Activated CD4-positive, alpha-beta T cell treated with anti-CD3 and anti-CD28 coated beads, Interleukin-2, amount 10 ng/mL, durations not matched to agents 24 days and 14 days (primary cell): ENCODE data around the gene PERM1. TPM values are rescaled to one million over a fixed set of nuclear protein-coding genes. Genes with fewer than 3 reads are reported as not detected.

ENCODE experiments used
- DNase-seq: peaks from one replicate; pipeline ENCODE4 v3.0.0; 2022
- H3K27ac Mint-ChIP-seq: one replicate; pipeline ENCODE4 v1.8.0; 2022; ENCODE audit warnings: mild to moderate bottlenecking, mixed read lengths
- H3K27me3 Mint-ChIP-seq: one replicate; pipeline ENCODE4 v1.8.0; 2022; ENCODE audit warnings: mixed read lengths
- H3K36me3 Mint-ChIP-seq: one replicate; pipeline ENCODE4 v1.8.0; 2022; ENCODE audit warnings: low read depth, mild to moderate bottlenecking, mixed read lengths
- H3K4me1 Mint-ChIP-seq: one replicate; pipeline ENCODE4 v1.8.0; 2021; ENCODE audit warnings: mixed read lengths
- H3K4me3 Mint-ChIP-seq: one replicate; pipeline ENCODE4 v1.8.0; 2022; ENCODE audit warnings: mild to moderate bottlenecking, moderate library complexity, mixed read lengths
- H3K9me3 Mint-ChIP-seq: one replicate; pipeline ENCODE4 v1.8.0; 2021; ENCODE audit warnings: mixed read lengths
- intact Hi-C: fragments of 100-400 bp; cut with micrococcal nuclease; formaldehyde crosslinking; loops from one replicate; pipeline ENCODE4 v1.15.1; 2023
- total RNA-seq: library from RNA; stranded (reverse); gene quantifications from 2 replicates; pipeline ENCODE4 v1.2.3, GENCODE V29; 2022

The PERM1 gene
- total RNA-seq, 1 donor from 2014 or later, result not detected

DNA sequence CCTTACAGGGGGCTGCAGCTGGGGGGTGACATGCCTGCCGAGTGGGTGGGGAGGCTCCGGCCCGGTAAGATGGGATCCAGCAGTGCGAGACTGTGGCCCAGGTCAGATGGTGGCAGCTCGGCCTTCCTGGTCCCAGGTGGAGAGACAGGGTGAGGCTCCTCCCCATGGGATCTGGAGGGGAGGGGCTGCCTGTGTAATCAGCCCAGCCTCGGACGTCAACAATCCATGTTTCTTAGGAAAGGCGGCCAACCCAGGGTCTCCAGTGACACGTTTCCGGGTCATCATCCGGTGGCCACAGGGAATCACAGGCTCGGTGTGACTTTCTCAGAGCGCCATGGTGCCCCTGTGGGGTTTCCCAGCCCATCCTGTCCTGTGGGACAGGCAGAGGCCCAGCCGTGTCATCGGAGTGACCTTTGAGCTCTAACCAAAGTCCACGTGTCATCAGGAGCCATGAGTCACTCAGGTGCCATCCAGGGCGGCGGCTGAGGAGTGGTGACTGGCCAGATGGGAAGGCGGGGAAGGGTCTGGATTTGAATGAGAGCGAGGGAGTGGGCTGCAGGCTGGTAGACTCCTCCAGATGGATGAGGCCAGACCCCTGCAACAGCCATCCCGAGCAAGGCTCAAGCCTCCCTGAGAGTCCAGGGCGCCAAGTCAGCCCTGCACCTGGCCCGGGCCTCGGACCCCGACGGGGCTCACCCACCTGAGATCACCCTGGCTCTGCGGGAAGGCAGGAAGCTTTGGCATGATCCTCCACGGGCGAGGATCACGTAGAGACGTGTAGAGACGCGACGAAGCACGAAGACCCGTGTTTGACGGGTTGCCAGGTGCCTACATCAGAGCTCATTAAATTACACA, 24.6 kb upstream of the PERM1 start:
- no peak overlapping the region for H3K27ac Mint-ChIP-seq
- H3K27me3 Mint-ChIP-seq, result peaks cover 29% of the 10 kb centered on the region
- no peaks in the 10 kb centered on the region for H3K36me3 Mint-ChIP-seq
- intact Hi-C loops, result no loop called here
- no peak for DNase-seq
- peaks cover 9% of the 10 kb centered on the region for H3K4me1 Mint-ChIP-seq
- no peaks in the 10 kb centered on the region for H3K9me3 Mint-ChIP-seq
- no peak overlapping the region for H3K4me3 Mint-ChIP-seq

DNA sequence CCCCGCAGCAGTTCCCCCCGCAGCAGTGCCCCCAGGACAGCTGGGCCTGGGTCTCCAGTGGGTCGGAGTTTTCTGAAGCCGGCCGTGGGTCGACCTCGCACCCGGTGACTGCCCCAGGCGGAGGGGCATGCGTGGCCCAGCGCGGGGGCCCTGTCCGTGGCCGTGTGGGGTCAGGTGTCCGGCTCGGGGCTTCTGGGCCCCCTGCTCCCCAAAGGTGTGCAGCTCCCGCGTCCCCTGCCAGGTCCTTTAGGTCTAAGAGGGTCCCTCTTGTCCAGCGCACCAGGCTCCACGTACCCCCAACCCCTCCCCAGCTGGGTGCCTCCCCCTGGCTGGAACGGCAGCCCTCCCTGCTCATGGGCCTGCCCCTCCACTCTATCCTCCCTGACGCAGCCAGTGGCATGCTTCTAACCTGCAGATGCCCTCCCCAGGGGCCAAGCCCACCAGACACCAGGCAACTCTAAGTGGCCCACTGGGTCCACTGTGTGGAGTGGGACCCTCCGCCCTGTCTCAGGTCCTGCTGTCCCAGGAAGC, 23.9 kb upstream of the PERM1 start:
- Mint-ChIP-seq H3K27ac (no peak overlapping the region), H3K9me3 (no peaks in the 10 kb centered on the region), H3K27me3 (peaks cover 29% of the 10 kb centered on the region), H3K36me3 (no peaks in the 10 kb centered on the region), H3K4me3 (no peak overlapping the region), H3K4me1 (peaks cover 10% of the 10 kb centered on the region)
- DNase-seq, result no peak
- intact Hi-C loops, result no loop called here

DNA sequence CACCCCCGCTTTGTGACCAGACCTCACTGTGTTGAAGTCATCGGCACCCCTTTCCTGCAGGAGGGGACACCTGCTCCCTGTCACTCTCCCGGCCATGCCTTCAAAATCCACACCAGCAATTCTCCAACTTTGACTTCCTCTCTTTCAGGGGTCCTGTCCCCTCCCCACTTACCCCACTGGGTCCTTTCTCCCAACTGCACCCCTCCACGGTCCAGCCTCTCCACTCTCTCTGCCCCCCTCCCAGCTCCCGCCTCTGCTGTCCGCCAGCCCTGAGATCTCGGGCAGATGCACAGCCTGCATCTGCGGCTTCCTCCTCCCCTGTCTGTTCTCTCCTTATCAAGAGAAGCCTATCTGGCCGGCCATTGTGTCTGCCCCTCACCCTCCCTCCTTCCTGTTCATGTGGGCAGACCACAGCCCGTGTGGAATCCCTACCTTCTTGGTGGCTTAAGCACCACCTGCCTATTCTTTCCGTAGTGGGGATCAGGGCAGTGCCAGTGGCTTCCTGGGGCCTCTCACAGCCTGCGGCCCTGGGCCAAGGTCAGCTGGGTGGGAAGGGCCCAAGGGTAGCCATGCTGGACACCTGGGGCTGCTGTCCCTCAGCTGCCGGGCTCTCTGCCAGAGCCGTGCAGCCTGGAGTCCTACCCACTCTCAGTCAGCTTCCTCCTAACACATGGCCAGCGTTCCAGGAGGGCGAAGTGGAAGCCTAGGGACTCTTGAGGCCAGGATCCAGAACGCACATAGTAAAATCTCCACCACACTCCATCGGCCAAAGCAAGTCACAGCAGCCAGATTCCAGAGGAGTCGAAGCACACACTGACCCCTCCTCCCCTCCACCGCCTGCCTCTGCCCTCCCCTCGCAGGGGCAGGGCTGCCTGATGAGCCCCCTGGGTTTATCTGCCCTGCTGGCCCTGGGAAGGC, 23.1 kb upstream of the PERM1 start:
- Mint-ChIP-seq H3K4me1 (peaks cover 12% of the 10 kb centered on the region), H3K4me3 (peak overlapping the region; percentile 60), H3K27ac (no peak overlapping the region), H3K27me3 (peaks cover 31% of the 10 kb centered on the region), H3K9me3 (no peaks in the 10 kb centered on the region), H3K36me3 (no peaks in the 10 kb centered on the region)
- intact Hi-C loops, result loop anchor here (5.0 kb wide), 1 partner anchor 57 kb away; no protein-coding TSS in a partner anchor
- peak; percentile 76 for DNase-seq

- DNase-seq, result no peak
- Mint-ChIP-seq H3K9me3 (no peaks in the 10 kb centered on the region), H3K4me1 (peaks cover 12% of the 10 kb centered on the region), H3K27ac (no peak overlapping the region), H3K27me3 (peaks cover 31% of the 10 kb centered on the region), H3K36me3 (no peaks in the 10 kb centered on the region), H3K4me3 (peak overlapping the region; percentile 60)
- intact Hi-C loops, result loop anchor here (5.0 kb wide), 1 partner anchor 58 kb away; no protein-coding TSS in a partner anchor
These were observed 22.5 kb upstream of the PERM1 start for GRCh38 chr1:1004420-1004779.

DNA sequence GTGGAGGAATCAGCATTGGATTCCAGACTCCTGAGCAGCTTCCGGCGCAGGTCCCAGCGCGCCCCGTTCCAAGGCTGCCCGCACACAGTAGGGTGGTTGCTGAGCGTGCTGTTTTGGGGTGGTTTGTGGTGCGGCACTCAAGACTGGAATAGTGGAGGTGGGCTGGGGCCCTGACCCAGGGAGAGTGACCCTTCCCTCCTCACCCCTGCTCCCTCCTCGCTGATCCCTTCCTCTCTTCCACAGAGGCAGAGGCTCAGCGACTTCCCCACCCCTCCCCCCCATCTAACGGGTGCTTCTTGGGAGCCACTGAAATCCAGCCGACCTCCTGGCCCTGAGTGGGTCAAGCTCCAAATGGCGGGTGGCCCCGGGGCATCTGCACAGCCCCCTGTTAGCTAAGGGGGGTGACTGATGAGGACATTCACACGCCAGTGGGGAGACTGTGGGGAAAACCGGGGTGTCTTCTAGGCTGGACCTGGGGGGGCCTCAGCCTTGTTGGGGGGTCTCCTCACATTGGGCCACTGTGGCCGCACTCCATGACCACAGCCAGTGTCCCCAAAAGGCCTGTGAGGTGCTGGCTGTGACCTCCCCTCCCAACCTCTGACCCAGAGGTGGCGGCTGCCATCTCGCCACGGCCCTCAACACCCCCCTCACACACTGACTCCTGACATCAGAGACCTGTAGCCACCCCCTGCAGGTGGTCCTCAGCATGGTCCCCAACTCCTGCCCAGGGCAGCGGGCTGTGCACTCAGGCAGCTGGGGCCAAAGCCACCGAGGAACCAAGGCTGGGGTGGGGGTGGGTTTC, 21.9 kb upstream of the PERM1 start:
- H3K36me3 Mint-ChIP-seq, result no peaks in the 10 kb centered on the region
- peaks cover 12% of the 10 kb centered on the region for H3K4me1 Mint-ChIP-seq
- no peak overlapping the region for H3K27ac Mint-ChIP-seq
- intact Hi-C loops, result loop anchor here (5.0 kb wide), 1 partner anchor 58 kb away; no protein-coding TSS in a partner anchor
- no peak for DNase-seq
- H3K27me3 Mint-ChIP-seq, result peaks cover 30% of the 10 kb centered on the region
- no peak overlapping the region for H3K4me3 Mint-ChIP-seq
- H3K9me3 Mint-ChIP-seq, result no peaks in the 10 kb centered on the region

- H3K4me1 Mint-ChIP-seq, result peaks cover 12% of the 10 kb centered on the region
- H3K27ac Mint-ChIP-seq, result no peak overlapping the region
- peak overlapping the region; percentile 66 for H3K4me3 Mint-ChIP-seq
These were observed 19.3 kb upstream of the PERM1 start for GRCh38 chr1:1001057-1001783.

GRCh38 chr1:1000357-1001056, 18.6 kb upstream of the PERM1 start:
- H3K27ac Mint-ChIP-seq, result peak overlapping the region; percentile 89
- no peaks in the 10 kb centered on the region for H3K36me3 Mint-ChIP-seq
- intact Hi-C loops, result loop anchor here (5.0 kb wide), 1 partner anchor 62 kb away; no protein-coding TSS in a partner anchor
- H3K27me3 Mint-ChIP-seq, result peaks cover 36% of the 10 kb centered on the region
- H3K4me3 Mint-ChIP-seq, result peak overlapping the region; percentile 66
- H3K4me1 Mint-ChIP-seq, result peaks cover 14% of the 10 kb centered on the region
- H3K9me3 Mint-ChIP-seq, result no peaks in the 10 kb centered on the region
- peak; percentile 91 for DNase-seq

More at GRCh38 chr1:1001057-1001783, 19.3 kb upstream of the PERM1 start:
- Mint-ChIP-seq H3K9me3 (no peaks in the 10 kb centered on the region), H3K27me3 (peaks cover 32% of the 10 kb centered on the region), H3K36me3 (no peaks in the 10 kb centered on the region)
- intact Hi-C loops, result loop anchor here (5.0 kb wide), 1 partner anchor 61 kb away; no protein-coding TSS in a partner anchor
- DNase-seq, result no peak

- Mint-ChIP-seq H3K27ac (peak within 1 kb of the TSS; percentile 89), H3K4me3 (peak within 1 kb of the TSS; percentile 66), H3K27me3 (peaks cover 35% of the 10 kb centered on the region), H3K9me3 (no peaks in the 10 kb centered on the region), H3K4me1 (peaks cover 9% of the 10 kb centered on the region), H3K36me3 (no peaks in the 10 kb centered on the region)
- peak; percentile 90 for DNase-seq
- intact Hi-C loops, result loop anchor here (5.0 kb wide), 1 partner anchor 62 kb away; no protein-coding TSS in a partner anchor
These were observed 17.9 kb upstream of the PERM1 start, which contains the start of gene HES4 for GRCh38 chr1:999725-1000356. Gene HES4, minus strand, starts transcription at chr1:1000097. Its CDS starts 124 bp downstream, at chr1:999973.

DNA sequence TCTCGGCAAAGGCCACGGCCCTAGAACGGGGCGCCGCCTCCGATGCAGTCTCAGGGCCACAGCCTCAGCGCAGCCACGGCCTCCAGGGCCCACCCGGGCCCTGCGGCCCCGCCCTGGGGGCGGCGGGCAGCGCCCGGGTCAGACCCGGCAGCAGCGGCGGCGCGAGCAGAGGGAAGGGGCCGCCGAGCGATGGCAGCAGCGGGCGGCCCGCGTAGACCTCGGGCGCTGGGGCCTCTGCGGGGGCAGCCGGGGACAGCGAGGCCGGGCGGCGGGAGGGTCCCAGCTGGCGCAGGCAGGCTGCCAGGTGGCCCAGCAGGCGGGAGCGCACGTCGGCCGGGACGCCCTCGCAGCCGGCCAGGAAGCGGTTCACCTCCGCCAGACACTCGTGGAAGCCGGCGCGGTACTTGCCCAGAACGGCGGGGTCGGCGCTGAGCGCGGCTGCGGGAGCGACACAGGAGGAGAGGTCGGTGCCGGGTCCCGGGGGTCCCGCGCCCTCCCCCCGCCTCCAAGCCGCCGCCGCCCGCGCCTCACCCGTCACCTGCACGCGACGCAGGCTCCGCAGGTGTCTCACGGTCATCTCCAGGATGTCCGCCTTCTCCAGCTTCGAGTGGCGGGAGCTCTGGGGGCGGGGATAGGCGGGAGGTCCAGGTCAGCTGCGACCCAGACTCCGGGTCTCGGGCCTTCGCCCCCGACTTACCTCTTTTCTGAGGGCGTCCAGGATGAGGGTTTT, 17.3 kb upstream of the PERM1 start:
- Mint-ChIP-seq H3K36me3 (no peaks in the 10 kb centered on the region), H3K4me1 (peaks cover 5% of the 10 kb centered on the region), H3K9me3 (no peaks in the 10 kb centered on the region), H3K27me3 (peaks cover 33% of the 10 kb centered on the region), H3K27ac (no peak overlapping the region), H3K4me3 (peak overlapping the region; percentile 37)
- intact Hi-C loops, result no loop called here
- peak; percentile 77 for DNase-seq

GRCh38 chr1:998745-998994, 16.8 kb upstream of the PERM1 start:
- Mint-ChIP-seq H3K27ac (no peak overlapping the region), H3K27me3 (peaks cover 32% of the 10 kb centered on the region), H3K9me3 (no peaks in the 10 kb centered on the region), H3K36me3 (no peaks in the 10 kb centered on the region), H3K4me1 (peaks cover 5% of the 10 kb centered on the region), H3K4me3 (no peak overlapping the region)
- DNase-seq, result no peak
- intact Hi-C loops, result no loop called here

DNA sequence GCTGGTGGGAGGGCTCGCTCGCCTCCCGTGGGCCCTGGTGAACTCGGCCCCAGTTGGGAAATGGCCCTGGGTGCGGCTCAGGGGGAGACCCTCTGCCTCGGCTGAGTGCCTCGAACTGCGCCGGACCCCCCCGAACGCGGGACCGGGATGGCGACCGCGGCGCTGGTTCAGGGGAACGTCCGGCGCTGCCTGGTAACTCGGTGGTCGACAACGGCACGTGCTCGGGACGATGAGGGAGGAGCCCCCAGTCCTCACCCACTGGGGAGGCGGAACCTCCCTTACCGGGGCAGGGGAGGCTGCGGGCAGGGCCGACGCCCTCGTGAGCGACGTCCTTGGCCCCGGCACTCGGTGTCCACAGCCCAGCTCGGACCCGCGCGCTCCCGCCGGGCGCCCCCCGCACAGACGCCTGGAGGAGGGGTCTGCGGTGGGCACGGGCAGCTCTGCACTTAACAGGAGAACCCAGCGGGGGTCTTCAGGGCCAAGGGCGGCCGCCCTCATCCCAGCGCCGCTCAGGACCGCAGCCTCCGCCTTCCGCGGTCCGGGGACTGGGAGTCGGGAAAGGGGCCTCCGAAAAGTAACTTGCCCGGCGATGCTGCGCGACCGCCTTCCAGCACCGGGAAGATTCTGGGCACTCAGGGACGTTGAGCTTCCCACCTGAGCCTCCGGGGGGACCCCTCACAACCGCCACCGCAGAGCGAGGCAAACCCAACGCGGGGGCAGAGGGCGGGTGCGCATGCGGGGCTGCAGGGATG, 16.3 kb upstream of the PERM1 start:
- no peaks in the 10 kb centered on the region for H3K9me3 Mint-ChIP-seq
- H3K4me1 Mint-ChIP-seq, result peaks cover 5% of the 10 kb centered on the region
- DNase-seq, result no peak
- H3K27me3 Mint-ChIP-seq, result peaks cover 30% of the 10 kb centered on the region
- H3K36me3 Mint-ChIP-seq, result no peaks in the 10 kb centered on the region
- H3K4me3 Mint-ChIP-seq, result no peak overlapping the region
- intact Hi-C loops, result no loop called here
- no peak overlapping the region for H3K27ac Mint-ChIP-seq
